OCI-LY3 (cell line): ENCODE results near the gene ERN1.
A peak's percentile ranks its signal among the peaks of the same experiment; 100 is the strongest.

ENCODE experiments used
- EZH2phosphoT487 ChIP-seq: fragments of 200-600 bp; shearing (Covaris generic); IDR thresholded peaks from 2 replicates; pipeline ENCODE4 v1.6.1; 2018; ENCODE audit warnings: antibody characterized with exemption, mixed run types, low read depth
- TF ChIP-seq, protein P1 (sequence below): fragments of 200-600, 300-600 bp; sonication (generic); IDR thresholded peaks from 2 replicates; pipeline ENCODE4 v1.5.1; 2014; ENCODE audit warnings: antibody characterized with exemption, low read length, low read depth

DNA sequence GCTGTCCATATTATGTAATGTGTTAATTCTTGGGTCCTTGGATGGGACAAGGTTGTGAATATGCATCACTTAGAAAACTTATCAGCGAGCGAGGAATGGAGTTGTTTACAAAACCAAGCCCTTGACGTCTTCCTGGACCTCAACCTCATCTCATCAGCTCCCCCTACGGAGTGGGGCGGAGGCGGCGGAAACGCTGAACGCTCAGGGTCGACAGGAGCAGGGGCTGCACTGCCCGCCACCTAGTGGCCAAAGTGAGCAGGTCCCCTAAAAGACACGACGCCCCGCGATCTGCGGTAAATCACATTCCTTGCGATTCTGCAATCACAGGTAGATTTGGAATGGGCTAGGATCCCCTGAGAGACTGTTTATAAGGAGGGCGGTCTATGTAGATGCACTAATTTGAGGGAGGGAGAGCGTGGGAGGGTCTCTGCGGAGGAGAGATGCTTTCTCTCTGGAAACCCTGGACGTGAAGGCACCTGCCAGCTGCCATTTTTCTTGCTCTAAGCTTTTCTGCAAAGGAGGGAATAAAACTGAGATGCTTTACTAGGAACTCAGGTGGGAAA is 104.1 kb downstream of the ERN1 start:
- TF ChIP-seq, protein P1, sequence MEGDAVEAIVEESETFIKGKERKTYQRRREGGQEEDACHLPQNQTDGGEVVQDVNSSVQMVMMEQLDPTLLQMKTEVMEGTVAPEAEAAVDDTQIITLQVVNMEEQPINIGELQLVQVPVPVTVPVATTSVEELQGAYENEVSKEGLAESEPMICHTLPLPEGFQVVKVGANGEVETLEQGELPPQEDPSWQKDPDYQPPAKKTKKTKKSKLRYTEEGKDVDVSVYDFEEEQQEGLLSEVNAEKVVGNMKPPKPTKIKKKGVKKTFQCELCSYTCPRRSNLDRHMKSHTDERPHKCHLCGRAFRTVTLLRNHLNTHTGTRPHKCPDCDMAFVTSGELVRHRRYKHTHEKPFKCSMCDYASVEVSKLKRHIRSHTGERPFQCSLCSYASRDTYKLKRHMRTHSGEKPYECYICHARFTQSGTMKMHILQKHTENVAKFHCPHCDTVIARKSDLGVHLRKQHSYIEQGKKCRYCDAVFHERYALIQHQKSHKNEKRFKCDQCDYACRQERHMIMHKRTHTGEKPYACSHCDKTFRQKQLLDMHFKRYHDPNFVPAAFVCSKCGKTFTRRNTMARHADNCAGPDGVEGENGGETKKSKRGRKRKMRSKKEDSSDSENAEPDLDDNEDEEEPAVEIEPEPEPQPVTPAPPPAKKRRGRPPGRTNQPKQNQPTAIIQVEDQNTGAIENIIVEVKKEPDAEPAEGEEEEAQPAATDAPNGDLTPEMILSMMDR = peak; percentile 96
- no peak for TF ChIP-seq EZH2phosphoT487
